Large intestine (tissue), 12 donors: ENCODE results near the gene NDUFA1. TPM values are rescaled to one million over a fixed set of nuclear protein-coding genes. Genes with fewer than 3 reads are reported as not detected.
"Not testable (repeated sequence)": the region's sequence is repeated elsewhere in the genome, so short reads cannot be mapped to it uniquely, and the experiment has no call there.

Source experiments
- DNase-seq, 2 donors: peaks; one replicate each; pipeline versions ENCODE4 v3.0.0 to v3.0.0-alpha.2; 2013
- H3K27ac ChIP-seq: one replicate; pipeline ENCODE4 v1.5.1; 2013; ENCODE audit warnings: low read length
- H3K27me3 ChIP-seq: 2 replicates; pipeline ENCODE4 v1.6.1; 2013; ENCODE audit warnings: low read length; ENCODE audit not compliant: control insufficient read depth, insufficient read depth
- H3K36me3 ChIP-seq: 2 replicates; pipeline ENCODE4 v1.6.1; 2013; ENCODE audit warnings: low read length; ENCODE audit not compliant: control insufficient read depth, insufficient read depth
- H3K4me1 ChIP-seq: one replicate; pipeline ENCODE4 v1.6.1; 2013; ENCODE audit warnings: low read length; ENCODE audit not compliant: control insufficient read depth, insufficient read depth
- H3K4me3 ChIP-seq: one replicate; pipeline ENCODE4 v1.5.1; 2013; ENCODE audit warnings: low read length
- H3K9me3 ChIP-seq: one replicate; pipeline ENCODE4 v1.6.1; 2013; ENCODE audit warnings: mild to moderate bottlenecking, low read depth, low read length, moderate library complexity; ENCODE audit not compliant: control insufficient read depth
- WGBS: methylation state at CpG from one replicate; pipeline ENCODE4 v1.1.5; 2013; ENCODE audit warnings: low lambda C conversion rate; ENCODE audit not compliant: insufficient coverage; 5-methylcytosine and 5-hydroxymethylcytosine counted together
- long read RNA-seq, 11 donors: transcript quantifications; one replicate each; lab custom pipeline, GENCODE V29; 2026
- polyA plus RNA-seq: library from polyadenylated mRNA; unstranded; fragments of 120-200 nt; gene quantifications from one replicate; pipeline ENCODE4 v1.2.1, GENCODE V29; 2013

NDUFA1 gene
- 109 TPM for polyA plus RNA-seq
- long read RNA-seq, donor 1, transcript NDUFA1-201 (3 exons, 766 nt) = major isoform, 97 of 97 reads
- long read RNA-seq, donor 1, partial matches to known transcripts = 0 of 97 reads
- long read RNA-seq, donor 1, other reads (novel, unspliced or antisense) = 0 of 97 reads
- long read RNA-seq, donor 2, transcript NDUFA1-201 (3 exons, 766 nt) = major isoform, 228 of 242 reads
- long read RNA-seq, donor 2, partial matches to known transcripts = 14 of 242 reads
- long read RNA-seq, donor 2, other reads (novel, unspliced or antisense) = 0 of 242 reads
- long read RNA-seq, donor 3, transcript NDUFA1-201 (3 exons, 766 nt) = major isoform, 354 of 389 reads
- long read RNA-seq, donor 3, partial matches to known transcripts = 35 of 389 reads
- long read RNA-seq, donor 3, other reads (novel, unspliced or antisense) = 0 of 389 reads
- long read RNA-seq, donor 4, transcript NDUFA1-201 (3 exons, 766 nt) = major isoform, 23 of 23 reads
- long read RNA-seq, donor 4, partial matches to known transcripts = 0 of 23 reads
- long read RNA-seq, donor 4, other reads (novel, unspliced or antisense) = 0 of 23 reads
- long read RNA-seq, donor 5, transcript NDUFA1-201 (3 exons, 766 nt) = major isoform, 107 of 107 reads
- long read RNA-seq, donor 5, partial matches to known transcripts = 0 of 107 reads
- long read RNA-seq, donor 5, other reads (novel, unspliced or antisense) = 0 of 107 reads
- long read RNA-seq, donor 6, transcript NDUFA1-201 (3 exons, 766 nt) = major isoform, 200 of 215 reads
- long read RNA-seq, donor 6, partial matches to known transcripts = 15 of 215 reads
- long read RNA-seq, donor 6, other reads (novel, unspliced or antisense) = 0 of 215 reads
- long read RNA-seq, donor 7, transcript NDUFA1-201 (3 exons, 766 nt) = major isoform, 159 of 170 reads
- long read RNA-seq, donor 7, partial matches to known transcripts = 11 of 170 reads
- long read RNA-seq, donor 7, other reads (novel, unspliced or antisense) = 0 of 170 reads
- long read RNA-seq, donor 8, transcript NDUFA1-201 (3 exons, 766 nt) = major isoform, 378 of 404 reads
- long read RNA-seq, donor 8, partial matches to known transcripts = 26 of 404 reads
- long read RNA-seq, donor 8, other reads (novel, unspliced or antisense) = 0 of 404 reads
- long read RNA-seq, donor 9, transcript NDUFA1-201 (3 exons, 766 nt) = major isoform, 288 of 300 reads
- long read RNA-seq, donor 9, partial matches to known transcripts = 12 of 300 reads
- long read RNA-seq, donor 9, other reads (novel, unspliced or antisense) = 0 of 300 reads
- long read RNA-seq, donor 10, transcript NDUFA1-201 (3 exons, 766 nt) = major isoform, 249 of 270 reads
- long read RNA-seq, donor 10, partial matches to known transcripts = 21 of 270 reads
- long read RNA-seq, donor 10, other reads (novel, unspliced or antisense) = 0 of 270 reads
- long read RNA-seq, donor 11, transcript NDUFA1-201 (3 exons, 766 nt) = major isoform, 145 of 150 reads
- long read RNA-seq, donor 11, partial matches to known transcripts = 5 of 150 reads
- long read RNA-seq, donor 11, other reads (novel, unspliced or antisense) = 0 of 150 reads

GRCh38 chrX:119871599-119872395 is at the start of gene NDUFA1, which contains the start of gene RNF113A:
Gene NDUFA1, plus strand, starts transcription at chrX:119871832. Its CDS starts 80 bp downstream, at chrX:119871912.
Gene RNF113A, minus strand, starts transcription at chrX:119871733. Its CDS starts 120 bp downstream, at chrX:119871613.
- H3K27me3 ChIP-seq = no peaks in the 10 kb centered on the region
- DNase-seq = peak; percentile 88 to 92
- H3K27ac ChIP-seq = peak within 1 kb of the TSS; percentile 95
- H3K36me3 ChIP-seq = peaks cover 5% of the 10 kb centered on the region
- no peaks in the 10 kb centered on the region for H3K9me3 ChIP-seq
- H3K4me1 ChIP-seq = peaks cover 2% of the 10 kb centered on the region
- H3K4me3 ChIP-seq = peak within 1 kb of the TSS; percentile 85
- no CpG with 5 or more reads among the region's 62 CpGs for WGBS

- H3K4me3 ChIP-seq, H3K9me3 ChIP-seq, DNase-seq, H3K36me3 ChIP-seq, H3K27ac ChIP-seq, H3K4me1 ChIP-seq, H3K27me3 ChIP-seq: not testable (repeated sequence)
- no CpG with 5 or more reads among the region's 5 CpGs for WGBS
Measured at GRCh38 chrX:119824221-119824620, 47.4 kb upstream of the NDUFA1 start.

GRCh38 chrX:119826399-119826959 is 45.2 kb upstream of the NDUFA1 start:
- H3K27ac ChIP-seq = no peak overlapping the region
- peaks cover 2% of the 10 kb centered on the region for H3K36me3 ChIP-seq
- H3K9me3 ChIP-seq = no peaks in the 10 kb centered on the region
- H3K4me3 ChIP-seq = no peak overlapping the region
- no peaks in the 10 kb centered on the region for H3K4me1 ChIP-seq
- no peaks in the 10 kb centered on the region for H3K27me3 ChIP-seq
- DNase-seq = peak in 1 of 2 donors; percentile 13
- WGBS = no CpG with 5 or more reads among the region's 7 CpGs

DNA sequence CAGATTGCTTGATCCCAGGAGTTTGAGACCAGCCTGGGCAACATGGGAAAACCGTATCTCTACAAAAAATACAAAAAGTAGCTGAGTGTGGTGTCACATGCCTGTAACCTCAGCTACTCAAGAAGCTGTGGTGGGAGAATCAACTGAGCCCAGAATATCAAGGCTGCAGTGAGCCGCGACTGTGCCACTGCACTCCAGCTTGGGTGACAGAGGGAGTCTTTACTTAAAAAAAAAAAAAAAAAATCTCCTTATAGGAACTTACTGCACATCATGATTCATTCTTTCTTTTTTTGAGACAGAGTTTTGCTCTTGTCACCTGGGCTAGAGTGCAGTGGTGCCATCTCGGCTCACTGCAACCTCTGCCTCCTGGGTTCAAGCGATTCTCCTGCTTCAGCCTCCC is 43.2 kb upstream of the NDUFA1 start:
- Histone ChIP-seq H3K36me3 (peaks cover 7% of the 10 kb centered on the region), H3K27me3 (no peaks in the 10 kb centered on the region), H3K9me3 (no peaks in the 10 kb centered on the region), H3K4me3 (no peak overlapping the region), H3K4me1 (no peaks in the 10 kb centered on the region), H3K27ac (no peak overlapping the region)
- WGBS = no CpG with 5 or more reads among the region's 5 CpGs
- no peak for DNase-seq

- H3K9me3 ChIP-seq = no peaks in the 10 kb centered on the region
- H3K4me1 ChIP-seq = no peaks in the 10 kb centered on the region
- WGBS = no CpG with 5 or more reads among the region's 3 CpGs
- H3K27ac ChIP-seq = no peak overlapping the region
- no peak for DNase-seq
- H3K27me3 ChIP-seq = no peaks in the 10 kb centered on the region
- H3K36me3 ChIP-seq = peaks cover 21% of the 10 kb centered on the region
- H3K4me3 ChIP-seq = no peak overlapping the region
Measured at GRCh38 chrX:119833905-119834304, 37.7 kb upstream of the NDUFA1 start.

- no peaks in the 10 kb centered on the region for H3K9me3 ChIP-seq
- H3K36me3 ChIP-seq = peaks cover 4% of the 10 kb centered on the region
- peak within 1 kb of the TSS; percentile 94 for H3K27ac ChIP-seq
- H3K27me3 ChIP-seq = no peaks in the 10 kb centered on the region
- H3K4me3 ChIP-seq = peak within 1 kb of the TSS; percentile 90
- peak; percentile 96 to 97 for DNase-seq
- H3K4me1 ChIP-seq = no peaks in the 10 kb centered on the region
- no CpG with 5 or more reads among the region's 54 CpGs for WGBS
Measured at GRCh38 chrX:119852382-119853353, 19.0 kb upstream of the NDUFA1 start, which contains the start of gene UPF3B. Gene UPF3B, minus strand, starts transcription at chrX:119852963. Its CDS starts 35 bp downstream, at chrX:119852928.

DNA sequence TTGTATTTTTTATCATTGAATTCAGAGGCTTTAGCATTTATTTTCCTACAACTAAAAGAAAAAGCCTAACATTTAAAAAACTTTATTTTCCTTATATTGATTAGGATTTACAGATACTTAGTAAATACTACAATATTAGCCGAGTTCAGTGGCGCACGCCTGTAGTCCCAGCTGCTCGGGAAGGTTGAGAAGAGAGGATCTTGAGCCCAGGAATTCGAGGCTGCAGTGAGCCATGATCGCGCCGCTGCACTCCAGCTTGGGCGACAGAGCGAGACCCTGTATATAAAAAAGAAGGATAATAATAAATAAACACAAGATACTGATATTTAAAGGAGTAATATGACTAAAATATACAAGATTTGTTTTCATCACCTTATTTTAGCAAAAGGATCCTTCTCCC is 18.2 kb upstream of the NDUFA1 start:
- Histone ChIP-seq H3K4me3 (peak overlapping the region; percentile 36), H3K9me3 (no peaks in the 10 kb centered on the region), H3K27ac (peak overlapping the region; percentile 55), H3K27me3 (no peaks in the 10 kb centered on the region), H3K4me1 (no peaks in the 10 kb centered on the region), H3K36me3 (peaks cover 4% of the 10 kb centered on the region)
- no CpG with 5 or more reads among the region's 10 CpGs for WGBS
- no peak for DNase-seq

DNA sequence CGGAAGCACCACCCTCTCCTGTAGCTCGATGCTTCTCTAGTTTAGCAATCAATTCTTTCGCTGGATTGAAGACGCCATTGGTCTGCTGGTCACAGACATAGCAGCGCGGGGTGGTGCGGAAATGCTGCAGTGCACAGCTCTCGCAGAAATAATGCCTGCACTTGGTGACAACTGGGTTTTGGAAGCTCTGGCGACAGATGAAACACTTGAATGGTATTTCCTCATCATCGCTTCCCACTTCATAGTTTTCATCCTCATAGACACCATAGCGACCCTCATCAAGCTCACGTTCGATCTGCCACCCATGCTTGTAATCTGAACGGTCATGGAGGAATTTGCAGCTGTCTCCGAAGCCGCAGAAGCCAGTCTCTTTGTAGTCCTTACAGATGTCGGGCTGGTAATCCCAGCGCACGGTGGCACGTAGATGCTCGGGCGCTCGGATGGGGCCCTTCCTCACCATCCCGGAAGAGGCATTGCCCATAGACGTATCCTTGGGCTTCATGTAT is 953 bp upstream of the NDUFA1 start:
- Histone ChIP-seq H3K9me3 (no peaks in the 10 kb centered on the region), H3K4me3 (peak overlapping the region; percentile 85), H3K36me3 (peaks cover 3% of the 10 kb centered on the region), H3K27me3 (no peaks in the 10 kb centered on the region), H3K4me1 (peaks cover 2% of the 10 kb centered on the region), H3K27ac (peak overlapping the region; percentile 95)
- DNase-seq = no peak
- WGBS = no CpG with 5 or more reads among the region's 25 CpGs
